HepG2 (cell line): ENCODE results near the gene GZF1. TPM values are rescaled to one million over a fixed set of nuclear protein-coding genes. Genes with fewer than 3 reads are reported as not detected.

Experiments used
- ARNT ChIP-seq: fragments of 450-650 bp; IDR thresholded peaks from 2 replicates; pipeline ENCODE4 v1.6.1; 2017
- ATF2 ChIP-seq: sonication (generic); formaldehyde crosslinking; IDR thresholded peaks from 2 replicates; pipeline ENCODE4 v1.4.0; 2020; ENCODE audit warnings: missing genetic modification reagents
- EED ChIP-seq: sonication (generic); formaldehyde crosslinking; IDR thresholded peaks from 2 replicates; pipeline ENCODE4 v1.5.0; 2020; ENCODE audit warnings: mild to moderate bottlenecking, missing genetic modification reagents
- FOXK1 ChIP-seq: sonication (generic); formaldehyde crosslinking; IDR thresholded peaks from 2 replicates; pipeline ENCODE4 v1.4.0; 2020; ENCODE audit warnings: low read depth, missing genetic modification reagents, borderline replicate concordance
- HDAC2 ChIP-seq: sonication (generic); formaldehyde crosslinking; IDR thresholded peaks from 2 replicates; pipeline ENCODE4 v1.4.0; 2020; ENCODE audit warnings: missing genetic modification reagents
- JDP2 ChIP-seq: sonication (generic); formaldehyde crosslinking; IDR thresholded peaks from 2 replicates; pipeline ENCODE4 v1.8.1; 2022; ENCODE audit warnings: missing genetic modification reagents, borderline replicate concordance
- MED13 ChIP-seq: sonication (generic); formaldehyde crosslinking; IDR thresholded peaks from 2 replicates; pipeline ENCODE4 v1.5.0; 2020; ENCODE audit warnings: missing genetic modification reagents
- MEIS1 ChIP-seq: sonication (generic); formaldehyde crosslinking; IDR thresholded peaks from 2 replicates; pipeline ENCODE4 v1.9.0; 2021; ENCODE audit warnings: mild to moderate bottlenecking, missing genetic modification reagents, moderate library complexity, borderline replicate concordance
- MYNN ChIP-seq: sonication (generic); formaldehyde crosslinking; IDR thresholded peaks from 2 replicates; pipeline ENCODE4 v1.4.0; 2020; ENCODE audit warnings: mild to moderate bottlenecking, low read depth, missing genetic modification reagents
- PAX8 ChIP-seq: sonication (generic); formaldehyde crosslinking; IDR thresholded peaks from 2 replicates; pipeline ENCODE4 v1.8.0; 2022; ENCODE audit warnings: mild to moderate bottlenecking, missing genetic modification reagents, borderline replicate concordance
- POGZ ChIP-seq: sonication (generic); formaldehyde crosslinking; IDR thresholded peaks from 2 replicates; pipeline ENCODE4 v1.4.0; 2020; ENCODE audit warnings: mild to moderate bottlenecking, missing genetic modification reagents
- RFXAP ChIP-seq: sonication (generic); formaldehyde crosslinking; IDR thresholded peaks from 2 replicates; pipeline ENCODE4 v1.4.0; 2020; ENCODE audit warnings: missing genetic modification reagents, borderline replicate concordance
- SRSF4 ChIP-seq: fragments of 200-400 bp; formaldehyde crosslinking; IDR thresholded peaks from one replicate; pipeline ENCODE4 v1.6.1; 2018; ENCODE audit warnings: mild to moderate bottlenecking, low read depth, low read length, moderate library complexity; ENCODE audit not compliant: poor library complexity, severe bottlenecking
- TCF7 ChIP-seq: sonication (generic); IDR thresholded peaks from 2 replicates; pipeline ENCODE4 v1.6.1; 2016; ENCODE audit warnings: antibody characterized with exemption, low read depth
- TSC22D2 ChIP-seq: sonication (generic); formaldehyde crosslinking; IDR thresholded peaks from 2 replicates; pipeline ENCODE4 v1.5.1; 2020; ENCODE audit warnings: missing genetic modification reagents, mild to moderate bottlenecking, borderline replicate concordance
- ZFP82 ChIP-seq: sonication (generic); formaldehyde crosslinking; IDR thresholded peaks from 2 replicates; pipeline ENCODE4 v1.5.1; 2020; ENCODE audit warnings: mild to moderate bottlenecking, missing genetic modification reagents, borderline replicate concordance
- ZIK1 ChIP-seq: sonication (generic); formaldehyde crosslinking; IDR thresholded peaks from 2 replicates; pipeline ENCODE4 v1.5.0; 2020; ENCODE audit warnings: mild to moderate bottlenecking, low read depth, missing genetic modification reagents, borderline replicate concordance
- ZNF333 ChIP-seq: sonication (generic); formaldehyde crosslinking; IDR thresholded peaks from 2 replicates; pipeline ENCODE4 v1.4.0; 2020; ENCODE audit warnings: mild to moderate bottlenecking, missing genetic modification reagents, borderline replicate concordance
- ZNF543 ChIP-seq: sonication (generic); formaldehyde crosslinking; IDR thresholded peaks from 2 replicates; pipeline ENCODE4 v1.4.0; 2020; ENCODE audit warnings: mild to moderate bottlenecking, missing genetic modification reagents
- ZNF562 ChIP-seq: sonication (generic); formaldehyde crosslinking; IDR thresholded peaks from 2 replicates; pipeline ENCODE4 v1.8.0; 2022; ENCODE audit warnings: missing genetic modification reagents, borderline replicate concordance
- ZNF605 ChIP-seq: sonication (generic); formaldehyde crosslinking; IDR thresholded peaks from 2 replicates; pipeline ENCODE4 v1.8.0; 2022; ENCODE audit warnings: mild to moderate bottlenecking, missing genetic modification reagents
- ZNF703 ChIP-seq: sonication (generic); formaldehyde crosslinking; IDR thresholded peaks from 2 replicates; pipeline ENCODE4 v1.5.1; 2020; ENCODE audit warnings: missing genetic modification reagents, mild to moderate bottlenecking, moderate library complexity, borderline replicate concordance
- polyA plus RNA-seq, 8 experiments: library from polyadenylated mRNA; depleted of rRNA in 3 of 8; stranded (reverse) in 7 of 8; unstranded in 1 of 8; fragments of >200 nt; fragmentation: Illumina TruSeq in 4 of 8; extraction: Trizol in 4 of 8; gene quantifications; 2 replicates each; pipeline versions ENCODE4 v1.2.1 to v1.2.3, GENCODE V29; 2011 to 2016; ENCODE audit warnings: low read depth in 4 of 8, missing spikeins in 1 of 8, mixed read lengths in 1 of 8; ENCODE audit not compliant: insufficient read depth in 1 of 8
- total RNA-seq, 5 experiments: library from RNA; depleted of rRNA; stranded (reverse); fragments of >200 nt; fragmentation: Illumina TruSeq; extraction: Trizol; gene quantifications; 2 replicates each; pipeline ENCODE4 v1.2.3, GENCODE V29; 2016; ENCODE audit warnings: low read depth in 1 of 5
- TF ChIP-seq, protein P1 (sequence below): sonication (generic); formaldehyde crosslinking; IDR thresholded peaks from 2 replicates; pipeline ENCODE4 v1.9.0; 2022; ENCODE audit warnings: missing genetic modification reagents, mild to moderate bottlenecking, borderline replicate concordance
- TF ChIP-seq, protein P2 (sequence below): sonication (generic); formaldehyde crosslinking; IDR thresholded peaks from 2 replicates; pipeline ENCODE4 v1.4.0; 2020; ENCODE audit warnings: missing genetic modification reagents, mild to moderate bottlenecking, borderline replicate concordance

Gene GZF1
- total and polyA plus RNA-seq, 2 of the 13 experiments (the other 11 are each of a cell fraction or from before 2014, with no cell fraction given), result 16.9 to 26.0 TPM

DNA sequence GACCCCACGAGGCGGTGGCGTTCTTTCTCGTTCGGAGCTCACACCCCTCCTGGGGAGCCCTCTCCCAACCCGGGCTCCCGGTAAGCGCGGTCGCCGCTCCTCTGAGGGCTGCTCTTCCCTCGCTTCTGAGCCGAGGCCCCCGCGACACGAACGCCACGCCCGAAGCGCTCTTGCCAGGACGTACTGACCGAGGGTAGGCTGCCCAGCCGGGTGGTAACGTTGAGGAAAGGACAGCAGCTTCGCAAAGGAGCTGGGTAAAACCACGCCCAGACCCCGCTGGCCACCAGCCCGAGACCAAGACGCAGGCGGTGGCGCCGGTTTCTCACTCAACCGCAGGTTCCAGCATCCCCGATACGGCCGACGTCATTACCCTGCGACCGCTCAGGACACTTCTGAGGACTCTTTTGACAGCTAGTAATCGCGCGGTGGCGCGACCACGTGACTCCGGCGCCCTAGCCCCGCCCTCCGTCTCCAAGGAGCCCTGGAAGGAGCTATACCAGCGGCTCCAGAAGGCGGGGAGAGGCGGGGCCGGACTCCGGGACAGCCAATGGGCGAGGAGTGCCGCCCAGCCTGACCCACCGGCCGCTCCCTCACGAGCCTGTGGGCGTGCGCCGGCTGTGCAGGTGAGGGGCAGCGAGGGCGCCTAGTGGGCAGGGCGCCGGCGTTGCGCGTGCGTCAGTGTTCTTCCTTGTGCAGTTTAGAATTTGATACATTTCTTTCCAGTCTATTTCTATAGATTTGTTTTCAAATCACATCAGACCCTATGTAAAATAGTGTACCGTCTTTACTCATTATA, 4.0 kb upstream of the GZF1 start (continued):
- TF ChIP-seq, protein P1, sequence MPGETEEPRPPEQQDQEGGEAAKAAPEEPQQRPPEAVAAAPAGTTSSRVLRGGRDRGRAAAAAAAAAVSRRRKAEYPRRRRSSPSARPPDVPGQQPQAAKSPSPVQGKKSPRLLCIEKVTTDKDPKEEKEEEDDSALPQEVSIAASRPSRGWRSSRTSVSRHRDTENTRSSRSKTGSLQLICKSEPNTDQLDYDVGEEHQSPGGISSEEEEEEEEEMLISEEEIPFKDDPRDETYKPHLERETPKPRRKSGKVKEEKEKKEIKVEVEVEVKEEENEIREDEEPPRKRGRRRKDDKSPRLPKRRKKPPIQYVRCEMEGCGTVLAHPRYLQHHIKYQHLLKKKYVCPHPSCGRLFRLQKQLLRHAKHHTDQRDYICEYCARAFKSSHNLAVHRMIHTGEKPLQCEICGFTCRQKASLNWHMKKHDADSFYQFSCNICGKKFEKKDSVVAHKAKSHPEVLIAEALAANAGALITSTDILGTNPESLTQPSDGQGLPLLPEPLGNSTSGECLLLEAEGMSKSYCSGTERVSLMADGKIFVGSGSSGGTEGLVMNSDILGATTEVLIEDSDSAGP (CRISPR knock-in tag), result peak; percentile 92
- TF ChIP-seq ZNF333, result no peak
- TF ChIP-seq ARNT, result no peak
- TF ChIP-seq PAX8 (CRISPR knock-in tag), result peak; percentile 37; the same call in 1 of the 2 replicates
- TF ChIP-seq RFXAP (CRISPR knock-in tag), result peak; percentile 95
- no peak for TF ChIP-seq ZNF562
- peak; percentile 97 for TF ChIP-seq POGZ
- peak; percentile 95 for TF ChIP-seq HDAC2 (CRISPR knock-in tag)
- TF ChIP-seq EED (CRISPR knock-in tag), result no peak
- TF ChIP-seq ZNF543 (CRISPR knock-in tag), result 0 out of 2 replicates have a peak, but pooled peaks have one; percentile 57
- 0 out of 2 replicates have a peak, but pooled peaks have one; percentile 19 for TF ChIP-seq MED13
- TF ChIP-seq MEIS1 (CRISPR knock-in tag), result peak; percentile 100
- no peak for TF ChIP-seq SRSF4
- TF ChIP-seq ZNF703, result no peak
- TF ChIP-seq MYNN (CRISPR knock-in tag), result peak; percentile 45; the same call in 1 of the 2 replicates
- no peak for TF ChIP-seq ZFP82 (CRISPR knock-in tag)
- no peak; the same call in 1 of the 2 replicates for TF ChIP-seq ZNF605
- TF ChIP-seq JDP2 (CRISPR knock-in tag), result no peak
- TF ChIP-seq ZIK1 (CRISPR knock-in tag), result no peak
- peak; percentile 96 for TF ChIP-seq FOXK1
- TF ChIP-seq TCF7, result no peak
- TF ChIP-seq, protein P2, sequence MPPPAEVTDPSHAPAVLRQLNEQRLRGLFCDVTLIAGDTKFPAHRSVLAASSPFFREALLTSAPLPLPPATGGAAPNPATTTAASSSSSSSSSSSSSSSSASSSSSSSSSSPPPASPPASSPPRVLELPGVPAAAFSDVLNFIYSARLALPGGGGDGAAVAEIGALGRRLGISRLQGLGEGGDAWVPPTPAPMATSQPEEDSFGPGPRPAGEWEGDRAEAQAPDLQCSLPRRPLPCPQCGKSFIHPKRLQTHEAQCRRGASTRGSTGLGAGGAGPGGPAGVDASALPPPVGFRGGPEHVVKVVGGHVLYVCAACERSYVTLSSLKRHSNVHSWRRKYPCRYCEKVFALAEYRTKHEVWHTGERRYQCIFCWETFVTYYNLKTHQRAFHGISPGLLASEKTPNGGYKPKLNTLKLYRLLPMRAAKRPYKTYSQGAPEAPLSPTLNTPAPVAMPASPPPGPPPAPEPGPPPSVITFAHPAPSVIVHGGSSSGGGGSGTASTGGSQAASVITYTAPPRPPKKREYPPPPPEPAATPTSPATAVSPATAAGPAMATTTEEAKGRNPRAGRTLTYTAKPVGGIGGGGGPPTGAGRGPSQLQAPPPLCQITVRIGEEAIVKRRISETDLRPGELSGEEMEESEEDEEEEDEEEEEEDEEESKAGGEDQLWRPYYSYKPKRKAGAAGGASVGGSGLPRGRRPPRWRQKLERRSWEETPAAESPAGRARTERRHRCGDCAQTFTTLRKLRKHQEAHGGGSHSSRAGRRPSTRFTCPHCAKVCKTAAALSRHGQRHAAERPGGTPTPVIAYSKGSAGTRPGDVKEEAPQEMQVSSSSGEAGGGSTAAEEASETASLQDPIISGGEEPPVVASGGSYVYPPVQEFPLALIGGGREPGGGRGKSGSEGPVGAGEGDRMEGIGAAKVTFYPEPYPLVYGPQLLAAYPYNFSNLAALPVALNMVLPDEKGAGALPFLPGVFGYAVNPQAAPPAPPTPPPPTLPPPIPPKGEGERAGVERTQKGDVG (CRISPR knock-in tag), result peak; percentile 89; the same call in 1 of the 2 replicates
- TF ChIP-seq TSC22D2 (CRISPR knock-in tag), result no peak
- peak; percentile 83 for TF ChIP-seq ATF2
